A549 (cell line): Measurements from ENCODE around the gene TGIF1. TPM values are rescaled to one million over a fixed set of nuclear protein-coding genes. Genes with fewer than 3 reads are reported as not detected.
A peak's percentile ranks its signal among the peaks of the same experiment; 100 is the strongest.

ENCODE experiments used
- ATAC-seq, 2 experiments: fragments of 200-7000 bp in 1 of 2; fragments of >200 bp in 1 of 2; cut with Nextera tagmentation in 1 of 2; cut with Tn5 transposase in 1 of 2; 3 replicates each; pipeline versions ENCODE4 v1.8.0 to v1.9.1; 2018 to 2020; ENCODE audit warnings: mild to moderate bottlenecking in 1 of 2, moderate library complexity in 1 of 2
- CTCF ChIA-PET: fragments of 300-600 bp; sonication (Branson Sonifier 250); formaldehyde crosslinking; extraction: SDS; loops from one replicate; lab custom pipeline; 2021; ENCODE audit warnings: antibody characterized with exemption, inconsistent platforms; lab: Yijun Ruan, JAX
- POLR2A ChIA-PET: fragments of 350-600 bp; formaldehyde crosslinking; extraction: SDS; loops from one replicate; lab custom pipeline; 2021; ENCODE audit warnings: antibody characterized with exemption, inconsistent platforms; lab: Yijun Ruan, JAX
- DNase-seq, 2 experiments: peaks; one replicate each; pipeline versions ENCODE4 v3.0.0 to v3.0.0-alpha.2; 2011 to 2016; ENCODE audit warnings: low read depth in 1 of 2, low spot score in 1 of 2
- FAIRE-seq: peaks from 2 replicates; lab custom pipeline; 2011; peaks lifted over from hg19 to GRCh38; lab: Jason Lieb, UNC
- H3K27ac ChIP-seq, 2 experiments: fragments of >200 bp; sonication (Bioruptor Twin); formaldehyde crosslinking; 3 replicates each; pipeline ENCODE4 v1.5.1; 2016 to 2017
- H3K4me1 ChIP-seq: fragments of >200 bp; sonication (Bioruptor Twin); formaldehyde crosslinking; 3 replicates; pipeline ENCODE4 v1.6.1; 2016
- H3K4me2 ChIP-seq: fragments of >200 bp; sonication (Bioruptor Twin); formaldehyde crosslinking; 3 replicates; pipeline ENCODE4 v1.6.1; 2016
- H3K4me3 ChIP-seq: fragments of >200 bp; sonication (Bioruptor Twin); formaldehyde crosslinking; 3 replicates; pipeline ENCODE4 v1.5.1; 2016
- H3K9me3 ChIP-seq: fragments of >200 bp; sonication (Bioruptor Twin); formaldehyde crosslinking; 3 replicates; pipeline ENCODE4 v1.6.1; 2016
- ATOH8 ChIP-seq: fragments of 250-450 bp; sonication (Bioruptor Pico); IDR thresholded peaks from 2 replicates; pipeline ENCODE4 v1.5.0; 2020; ENCODE audit warnings: low read depth, mild to moderate bottlenecking, moderate library complexity
- BHLHE40 ChIP-seq: IDR thresholded peaks from 2 replicates; pipeline ENCODE4 v1.6.1; 2012; ENCODE audit warnings: low read depth, low read length, inconsistent platforms
- CBX2 ChIP-seq: fragments of 200-600 bp; sonication (generic); IDR thresholded peaks from 2 replicates; pipeline ENCODE4 v1.6.1; 2016; ENCODE audit warnings: low read depth, mild to moderate bottlenecking, borderline replicate concordance
- CEBPB ChIP-seq, 2 experiments: fragments of >200 bp in 1 of 2; sonication (Bioruptor Twin) in 1 of 2; formaldehyde crosslinking in 1 of 2; IDR thresholded peaks; 2 replicates each; pipeline ENCODE4 v1.6.1; 2012 to 2016
- CHD2 ChIP-seq: fragments of 150-350 bp; IDR thresholded peaks from 2 replicates; pipeline ENCODE4 v1.6.1; 2014; ENCODE audit warnings: low read length; ENCODE audit not compliant: partially characterized antibody
- EHMT2 ChIP-seq: fragments of 200-600 bp; sonication (generic); IDR thresholded peaks from 2 replicates; pipeline ENCODE4 v1.6.1; 2016; ENCODE audit warnings: antibody characterized with exemption, low read depth, mild to moderate bottlenecking, moderate library complexity
- FOSL2 ChIP-seq, 2 experiments: fragments of 450-650 bp in 1 of 2; fragments of >200 bp in 1 of 2; sonication (Bioruptor Twin) in 1 of 2; formaldehyde crosslinking; IDR thresholded peaks; 2 replicates each; pipeline versions ENCODE4 v1.5.0 to v1.6.1; 2016 to 2020; ENCODE audit warnings: mild to moderate bottlenecking in 1 of 2, moderate library complexity in 1 of 2
- FOXS1 ChIP-seq: fragments of 250-450 bp; sonication (Bioruptor Pico); IDR thresholded peaks from 2 replicates; pipeline ENCODE4 v1.5.0; 2020; ENCODE audit warnings: mild to moderate bottlenecking, moderate library complexity
- GATA3 ChIP-seq: IDR thresholded peaks from 2 replicates; pipeline ENCODE4 v1.6.1; 2012; ENCODE audit warnings: borderline replicate concordance
- JUN ChIP-seq, 2 experiments: fragments of >200 bp; sonication (Bioruptor Twin); formaldehyde crosslinking; IDR thresholded peaks; 2 replicates in 1 of 2; 3 replicates in 1 of 2; pipeline ENCODE4 v1.6.1; 2016 to 2017
- JUNB ChIP-seq: fragments of >200 bp; sonication (Bioruptor Twin); formaldehyde crosslinking; IDR thresholded peaks from 2 replicates; pipeline ENCODE4 v1.6.1; 2016
- KDM1A ChIP-seq: fragments of 200-600 bp; sonication (generic); IDR thresholded peaks from 2 replicates; pipeline ENCODE4 v1.6.1; 2016; ENCODE audit warnings: low read depth, mild to moderate bottlenecking
- KDM5A ChIP-seq: fragments of 200-600 bp; sonication (generic); IDR thresholded peaks from 2 replicates; pipeline ENCODE4 v1.6.1; 2016; ENCODE audit warnings: antibody characterized with exemption, mild to moderate bottlenecking
- MAZ ChIP-seq: fragments of 150-350 bp; IDR thresholded peaks from 2 replicates; pipeline ENCODE4 v1.6.1; 2014; ENCODE audit warnings: antibody characterized with exemption, low read depth, low read length, borderline replicate concordance
- NFE2L2 ChIP-seq: fragments of 150-350 bp; conservative IDR thresholded peaks from 2 replicates; pipeline ENCODE4 v1.6.1; 2014; ENCODE audit warnings: low read length
- PBX3 ChIP-seq: IDR thresholded peaks from 2 replicates; pipeline ENCODE4 v1.6.1; 2012
- POLR2A ChIP-seq: IDR thresholded peaks from 2 replicates; pipeline ENCODE4 v1.6.1; 2012; ENCODE audit warnings: mild to moderate bottlenecking, low read length
- POLR2AphosphoS2 ChIP-seq: conservative IDR thresholded peaks from 2 replicates; pipeline ENCODE4 v1.6.1; 2012; ENCODE audit warnings: low read length, improper control_type of control experiment, inconsistent platforms
- REST ChIP-seq: fragments of 200-600 bp; sonication (generic); IDR thresholded peaks from 2 replicates; pipeline ENCODE4 v1.6.1; 2016; ENCODE audit warnings: antibody characterized with exemption, mild to moderate bottlenecking, moderate library complexity
- RFX5 ChIP-seq: fragments of 450-650 bp; IDR thresholded peaks from 2 replicates; pipeline ENCODE4 v1.7.1; 2014; ENCODE audit warnings: antibody characterized with exemption, mild to moderate bottlenecking, moderate library complexity
- RNF2 ChIP-seq: fragments of 200-600 bp; sonication (generic); IDR thresholded peaks from 2 replicates; pipeline ENCODE4 v1.6.1; 2016; ENCODE audit warnings: low read depth, mild to moderate bottlenecking, antibody characterized with exemption, moderate library complexity, borderline replicate concordance
- USF2 ChIP-seq: fragments of 450-650 bp; IDR thresholded peaks from 2 replicates; pipeline ENCODE4 v1.6.1; 2014; ENCODE audit warnings: antibody characterized with exemption
- ZC3H11A ChIP-seq: fragments of 450-650 bp; IDR thresholded peaks from 2 replicates; pipeline ENCODE4 v1.6.1; 2014; ENCODE audit warnings: antibody characterized with exemption, mild to moderate bottlenecking
- WGBS: methylation state at CpG from one replicate; pipeline ENCODE4 v1.1.6; 2017; ENCODE audit errors: missing lambda C conversion rate; 5-methylcytosine and 5-hydroxymethylcytosine counted together
- polyA plus RNA-seq, 4 experiments: library from polyadenylated mRNA; depleted of rRNA in 3 of 4; stranded (reverse); fragments of >200 nt; fragmentation: RNase III in 1 of 4; extraction: RNeasy Plus Mini Kit Qiagen cat#74134 plus additional on column Dnase treatment in 1 of 4; gene quantifications; 2 replicates in 3 of 4; 3 replicates in 1 of 4; pipeline ENCODE4 v1.2.3, GENCODE V29; 2011 to 2017

TGIF1 gene
- polyA plus RNA-seq, 2 of the 4 experiments (the other 2 are of a cell fraction) = 160 to 174 TPM

GRCh38 chr18:3429121-3429520 is 20.9 kb upstream of the TGIF1 start:
- ATAC-seq (no peak), FAIRE-seq (no peak), DNase-seq (no peak)
- Histone ChIP-seq H3K4me1 (peaks cover 4% of the 10 kb centered on the region; the same call in 1 of the 3 replicates), H3K4me2 (no peak overlapping the region), H3K27ac (no peak overlapping the region), H3K4me3 (no peak overlapping the region), H3K9me3 (no peaks in the 10 kb centered on the region)
- TF ChIP-seq FOSL2 (IDR thresholded peaks at IDR 0.05) (no peak), FOSL2 (CRISPR knock-in tag; IDR thresholded peaks at IDR 0.05) (no peak), JUN (IDR thresholded peaks at IDR 0.05) (no peak), MAZ (no peak), GATA3 (no peak)
- CTCF ChIA-PET = interaction anchor here (1.1 kb wide), 1 partner anchor 14 kb away, joined by 4 read pairs; no protein-coding TSS in a partner anchor
- WGBS = 93% methylated on average over 3 of the region's 3 CpGs
- POLR2A ChIA-PET = no interaction called here

GRCh38 chr18:3434685-3435084 is 15.3 kb upstream of the TGIF1 start:
- no peak overlapping the region for H3K27ac ChIP-seq
- peak in 1 of 2 experiments; percentile 24; a peak in 2 of 6 replicates for ATAC-seq
- CTCF ChIA-PET = interaction anchor here (0.6 kb wide), 1 partner anchor 52 kb away, joined by 4 read pairs; no protein-coding TSS in a partner anchor
- no peak for TF ChIP-seq NFE2L2
- TF ChIP-seq ZC3H11A = no peak
- TF ChIP-seq CBX2 = no peak
- no peak for TF ChIP-seq RFX5
- TF ChIP-seq RNF2 = no peak
- no peak for TF ChIP-seq FOXS1 (CRISPR knock-in tag)
- TF ChIP-seq USF2 = no peak
- TF ChIP-seq KDM1A = no peak
- TF ChIP-seq EHMT2 = no peak
- TF ChIP-seq POLR2A = no peak
- no peak for TF ChIP-seq REST
- no peak for TF ChIP-seq JUNB
- TF ChIP-seq KDM5A = no peak
- no peak for TF ChIP-seq ATOH8 (CRISPR knock-in tag)
- no peak for TF ChIP-seq BHLHE40
- TF ChIP-seq CEBPB (IDR thresholded peaks at IDR 0.05) = no peak
- no peak for TF ChIP-seq MAZ
- no peak for TF ChIP-seq POLR2AphosphoS2
- no peak for TF ChIP-seq CHD2
- TF ChIP-seq PBX3 = no peak
- TF ChIP-seq, all 56 proteins: peak for 0
- Histone ChIP-seq H3K4me1 (no peaks in the 10 kb centered on the region), H3K4me3 (no peak overlapping the region), H3K9me3 (no peaks in the 10 kb centered on the region), H3K4me2 (no peak overlapping the region)
- FAIRE-seq (no peak), DNase-seq (no peak)
- WGBS = 79% methylated on average over 4 of the region's 4 CpGs
- POLR2A ChIA-PET = no interaction called here
